Spleen (tissue), 11 donors: Measurements from ENCODE around the gene LRRC72. TPM values are rescaled to one million over a fixed set of nuclear protein-coding genes. Genes with fewer than 3 reads are reported as not detected.
A peak's percentile ranks its signal among the peaks of the same experiment; 100 is the strongest.

ENCODE experiments used
- DNase-seq: peaks from one replicate; pipeline ENCODE4 v3.0.0-alpha.2; 2020
- H3K27ac ChIP-seq, 8 donors: fragments of 200-600 bp; sonication (generic) in 7 of 8; 1 replicate in 4 of 8; 2 replicates in 4 of 8; pipeline versions ENCODE4 v1.5.0 to v1.8.0; 2016 to 2021; ENCODE audit warnings: inconsistent platforms in 4 of 8, mild to moderate bottlenecking in 4 of 8, moderate library complexity in 1 of 8
- H3K27me3 ChIP-seq, 7 donors: fragments of 200-600 bp; sonication (generic) in 6 of 7; replicated peaks in 1 of 7; 1 replicate in 4 of 7; 2 replicates in 3 of 7; pipeline versions ENCODE4 v1.5.0 to v1.8.0; 2016 to 2021; ENCODE audit warnings: inconsistent platforms in 3 of 7, mild to moderate bottlenecking in 1 of 7
- H3K36me3 ChIP-seq, 6 donors: fragments of 200-600 bp; sonication (generic) in 5 of 6; 1 replicate in 4 of 6; 2 replicates in 2 of 6; pipeline versions ENCODE4 v1.5.0 to v1.8.0; 2016 to 2021; ENCODE audit warnings: inconsistent platforms in 2 of 6
- H3K4me1 ChIP-seq, 6 donors: fragments of 200-600 bp; sonication (generic) in 5 of 6; 1 replicate in 3 of 6; 2 replicates in 3 of 6; pipeline versions ENCODE4 v1.5.0 to v1.8.0; 2016 to 2021; ENCODE audit warnings: inconsistent platforms in 3 of 6
- H3K4me3 ChIP-seq, 8 donors: fragments of 200-600 bp; sonication (generic) in 7 of 8; 1 replicate in 4 of 8; 2 replicates in 4 of 8; pipeline versions ENCODE4 v1.5.0 to v1.8.0; 2016 to 2021; ENCODE audit warnings: inconsistent platforms in 4 of 8, mild to moderate bottlenecking in 4 of 8, moderate library complexity in 2 of 8
- H3K9me3 ChIP-seq, 8 donors: fragments of 200-600 bp; sonication (generic) in 7 of 8; 1 replicate in 4 of 8; 2 replicates in 4 of 8; pipeline versions ENCODE4 v1.5.0 to v1.8.0; 2016 to 2021; ENCODE audit warnings: inconsistent platforms in 4 of 8
- POLR2A ChIP-seq, 3 donors: fragments of 450-650 bp; IDR thresholded peaks; one replicate each; pipeline ENCODE4 v1.5.1; 2017; ENCODE audit warnings: antibody characterized with exemption in 3 of 3, mild to moderate bottlenecking in 1 of 3
- POLR2AphosphoS5 ChIP-seq, 3 donors: sonication (generic); formaldehyde crosslinking; IDR thresholded peaks; one replicate each; pipeline ENCODE4 v1.5.1; 2017; ENCODE audit warnings: antibody characterized with exemption in 3 of 3
- WGBS, 5 donors: extraction: QIAGEN DNeasy Blood & Tissue Kit in 3 of 5; methylation state at CpG; one replicate each; pipeline versions ENCODE4 v1.1.5 to v1.1.7; 2013 to 2018; 5-methylcytosine and 5-hydroxymethylcytosine counted together
- intact Hi-C: fragments of 100-400 bp; cut with DNase I; formaldehyde crosslinking; loops from one replicate; pipeline ENCODE4 v1.15.0; 2023; ENCODE audit warnings: low total_unique reads
- polyA plus RNA-seq, 3 donors: library from polyadenylated mRNA; stranded (reverse); fragments of 200-250 nt; gene quantifications; one replicate each; pipeline ENCODE4 v1.2.1, GENCODE V29; 2013
- total RNA-seq, 7 donors: library from RNA; depleted of rRNA in 3 of 7; stranded (reverse); fragments of >200 nt in 3 of 7; fragmentation: NEBNext Ultra II Directional in 4 of 7; extraction: Animal tissue kit (Norgen Biotek cat#: 25700) in 4 of 7; gene quantifications; one replicate each; pipeline versions ENCODE4 v1.1.0 to v1.2.1, GENCODE V29; 2016 to 2021
- TF ChIP-seq, protein P1 (sequence below), 11 experiments: fragments of 200-600 bp in 7 of 11; fragments of 450-650 bp in 4 of 11; sonication (generic) in 4 of 11; IDR thresholded peaks in 8 of 11; conservative IDR thresholded peaks in 3 of 11; 1 replicate in 7 of 11; 2 replicates in 4 of 11; pipeline versions ENCODE4 v1.4.0 to v1.8.0; 2016 to 2021; ENCODE audit warnings: antibody characterized with exemption in 11 of 11, inconsistent platforms in 4 of 11, mild to moderate bottlenecking in 1 of 11
- donor health status: healthy with polysubstance abuse.
- donor health status: DM: no; HTN: no; CAD: no; lungs with moderate emphysema.
- donor health status: DM: no; HTN: no; CAD: no.
- donor health status: Bipolar disorder and iron deficiency.
- donor health status: healthy.
- donor health status: DM: no; HTN: no; CAD: no.
- donor health status: DM: yes; HTN: yes; CAD: no.

LRRC72 gene
- total and polyA plus RNA-seq, 10 donors: not detected

DNA sequence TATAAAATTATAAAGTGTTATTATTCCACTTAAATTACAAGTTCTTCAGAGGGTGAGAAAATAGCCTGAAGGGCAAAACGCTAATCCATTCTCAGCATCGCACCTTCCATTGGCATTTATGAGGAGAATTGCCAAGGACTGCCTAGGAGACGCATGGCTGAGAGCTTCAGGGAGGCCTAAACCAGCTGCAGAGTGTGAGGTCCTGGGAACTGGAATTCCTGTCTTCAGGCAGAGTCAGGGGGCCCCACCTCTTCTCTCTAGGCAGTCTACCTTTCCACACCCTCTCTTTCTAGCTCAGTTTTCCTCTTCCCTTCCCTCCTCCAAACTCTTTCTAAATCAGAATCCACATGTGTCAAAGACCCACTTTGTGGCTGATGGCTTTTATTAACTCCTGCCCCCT is 35.3 kb downstream of the LRRC72 start:
- 91 to 98% (median 96%) methylated on average over 3 of the region's 3 CpGs for WGBS, 5 donors

DNA sequence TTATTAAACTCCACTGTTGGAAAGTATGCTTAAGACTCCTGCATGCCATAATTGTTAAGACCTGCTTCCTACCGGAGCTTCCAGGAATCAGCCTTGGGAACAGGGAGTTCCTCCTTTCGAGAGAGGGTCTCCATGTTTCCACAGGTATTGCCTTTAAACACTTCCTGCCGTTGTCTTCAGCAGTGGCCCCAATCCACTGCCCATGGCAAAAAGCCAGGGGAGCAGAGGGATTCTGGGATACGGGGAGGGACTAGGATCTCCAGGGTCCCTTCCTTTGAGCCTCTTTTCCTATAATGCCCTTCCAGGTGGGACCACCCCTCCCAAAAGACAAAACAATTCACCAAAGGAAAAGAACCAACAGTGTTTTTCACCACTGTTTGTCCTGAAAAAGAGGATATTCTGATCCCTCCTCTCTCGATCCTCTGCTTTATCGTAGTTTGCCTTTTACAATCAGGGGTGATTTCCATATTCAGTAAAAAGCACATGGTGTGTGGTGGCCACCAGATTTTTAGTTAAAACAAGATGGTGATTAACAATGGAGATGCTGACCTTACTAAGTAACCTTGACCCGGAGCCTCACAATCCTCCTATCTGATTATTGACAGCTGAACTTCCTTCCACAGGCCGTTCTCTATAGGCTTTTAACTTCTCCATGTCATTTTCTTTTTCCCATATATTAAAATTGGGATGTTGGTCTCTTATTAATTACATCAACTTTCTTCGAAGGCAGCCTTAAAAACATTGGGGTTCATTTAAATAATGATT is 36.0 kb downstream of the LRRC72 start:
- no peaks in the 10 kb centered on the region for H3K27me3 ChIP-seq
- intact Hi-C loops: no loop called here
- peaks cover 0 to 23% (median 12%) of the 10 kb centered on the region in 6 donors for H3K4me1 ChIP-seq
- no peaks in the 10 kb centered on the region for H3K9me3 ChIP-seq
- DNase-seq: no peak
- H3K27ac ChIP-seq: no peak overlapping the region
- peak overlapping the region in 1 of 8 donors; percentile 4 for H3K4me3 ChIP-seq
- H3K36me3 ChIP-seq: no peaks in the 10 kb centered on the region
- 79 to 85% (median 83%) methylated on average over 9 of the region's 9 CpGs for WGBS, 5 donors
- TF ChIP-seq, protein P1, sequence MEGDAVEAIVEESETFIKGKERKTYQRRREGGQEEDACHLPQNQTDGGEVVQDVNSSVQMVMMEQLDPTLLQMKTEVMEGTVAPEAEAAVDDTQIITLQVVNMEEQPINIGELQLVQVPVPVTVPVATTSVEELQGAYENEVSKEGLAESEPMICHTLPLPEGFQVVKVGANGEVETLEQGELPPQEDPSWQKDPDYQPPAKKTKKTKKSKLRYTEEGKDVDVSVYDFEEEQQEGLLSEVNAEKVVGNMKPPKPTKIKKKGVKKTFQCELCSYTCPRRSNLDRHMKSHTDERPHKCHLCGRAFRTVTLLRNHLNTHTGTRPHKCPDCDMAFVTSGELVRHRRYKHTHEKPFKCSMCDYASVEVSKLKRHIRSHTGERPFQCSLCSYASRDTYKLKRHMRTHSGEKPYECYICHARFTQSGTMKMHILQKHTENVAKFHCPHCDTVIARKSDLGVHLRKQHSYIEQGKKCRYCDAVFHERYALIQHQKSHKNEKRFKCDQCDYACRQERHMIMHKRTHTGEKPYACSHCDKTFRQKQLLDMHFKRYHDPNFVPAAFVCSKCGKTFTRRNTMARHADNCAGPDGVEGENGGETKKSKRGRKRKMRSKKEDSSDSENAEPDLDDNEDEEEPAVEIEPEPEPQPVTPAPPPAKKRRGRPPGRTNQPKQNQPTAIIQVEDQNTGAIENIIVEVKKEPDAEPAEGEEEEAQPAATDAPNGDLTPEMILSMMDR (IDR thresholded peaks at IDR 0.05 in 8 of 11, conservative IDR thresholded peaks at IDR 0.05 in 3 of 11): no peak
- TF ChIP-seq POLR2A (IDR thresholded peaks at IDR 0.05) (no peak), POLR2AphosphoS5 (IDR thresholded peaks at IDR 0.05) (no peak)

More for the DNA sequence above, 35.3 kb downstream of the LRRC72 start:
- intact Hi-C loops: no loop called here
- TF ChIP-seq, protein P1 (IDR thresholded peaks at IDR 0.05 in 8 of 11, conservative IDR thresholded peaks at IDR 0.05 in 3 of 11): no peak
- no peak for TF ChIP-seq POLR2AphosphoS5 (IDR thresholded peaks at IDR 0.05)
- Histone ChIP-seq H3K36me3 (no peaks in the 10 kb centered on the region), H3K27me3 (no peaks in the 10 kb centered on the region), H3K27ac (no peak overlapping the region), H3K4me3 (no peak overlapping the region), H3K9me3 (no peaks in the 10 kb centered on the region), H3K4me1 (peaks cover 0 to 23% (median 12%) of the 10 kb centered on the region in 6 donors)
- no peak for DNase-seq

DNA sequence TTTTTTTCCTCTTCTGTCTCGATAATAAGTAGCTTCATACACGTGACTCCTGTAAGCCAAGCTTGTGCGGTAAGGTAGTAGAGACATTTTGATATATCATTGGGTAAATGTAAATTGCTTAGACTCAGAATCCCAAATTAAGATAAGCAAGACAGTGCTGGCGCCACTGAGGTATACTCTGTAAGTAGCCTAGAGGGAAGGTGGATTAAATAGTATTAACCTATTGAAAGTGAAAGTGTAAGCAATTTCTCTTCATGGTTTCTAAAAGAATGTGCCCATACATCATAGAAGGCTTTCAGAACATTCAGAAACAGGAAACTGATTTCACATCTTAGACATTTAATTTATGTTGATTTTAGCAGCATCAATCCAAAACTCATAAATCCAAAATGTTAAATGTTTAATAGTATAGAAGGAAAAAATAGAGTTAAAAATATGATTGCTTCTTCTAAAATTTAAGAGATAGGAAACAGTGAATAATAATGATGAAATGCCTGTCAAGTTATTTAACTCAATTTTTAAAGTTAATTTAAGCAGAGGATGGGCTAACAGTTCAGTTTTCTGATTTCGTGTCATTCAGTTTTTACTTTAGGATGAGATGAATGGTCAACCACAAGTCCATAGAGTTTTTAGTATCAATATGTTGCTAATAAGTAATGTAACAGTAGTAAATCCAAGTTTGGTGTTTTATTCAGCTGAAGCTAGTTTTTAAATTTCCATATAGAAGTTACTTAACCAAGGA is 36.8 kb downstream of the LRRC72 start:
- Histone ChIP-seq H3K27me3 (no peaks in the 10 kb centered on the region), H3K4me3 (peak overlapping the region in 3 of 8 donors; percentile 3 to 45 (median 4)), H3K4me1 (peaks cover 0 to 23% (median 12%) of the 10 kb centered on the region in 6 donors), H3K36me3 (no peaks in the 10 kb centered on the region), H3K27ac (no peak overlapping the region), H3K9me3 (no peaks in the 10 kb centered on the region)
- no peak for DNase-seq
- 30 to 52% (median 45%) methylated on average over 5 of the region's 5 CpGs for WGBS, 5 donors
- intact Hi-C loops: no loop called here
- TF ChIP-seq POLR2AphosphoS5 (IDR thresholded peaks at IDR 0.05) (no peak), POLR2A (IDR thresholded peaks at IDR 0.05) (no peak)
- TF ChIP-seq, protein P1 (IDR thresholded peaks at IDR 0.05 in 8 of 11, conservative IDR thresholded peaks at IDR 0.05 in 3 of 11): peak in 1 of 11 experiments; percentile 11

DNA sequence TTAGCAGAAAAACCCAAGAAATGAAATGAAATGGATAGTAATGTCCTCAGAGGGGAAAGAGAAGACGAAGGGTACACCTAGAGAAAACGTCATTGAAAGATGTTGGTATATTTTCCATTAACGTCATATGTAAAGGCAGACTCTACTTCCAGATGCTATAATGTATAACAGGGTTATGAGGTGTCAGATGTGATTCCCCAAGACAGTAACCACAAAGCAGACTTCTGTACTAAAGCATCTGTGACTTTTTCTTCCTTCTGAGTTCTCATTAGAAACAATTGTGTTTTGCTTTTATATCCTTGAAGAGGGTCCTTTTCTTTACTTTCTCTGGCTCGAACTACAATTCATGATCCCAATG is 37.4 kb downstream of the LRRC72 start:
- no peak for DNase-seq
- TF ChIP-seq POLR2AphosphoS5 (IDR thresholded peaks at IDR 0.05) (no peak), POLR2A (IDR thresholded peaks at IDR 0.05) (no peak)
- TF ChIP-seq, protein P1 (IDR thresholded peaks at IDR 0.05 in 8 of 11, conservative IDR thresholded peaks at IDR 0.05 in 3 of 11): no peak
- no peak overlapping the region for H3K27ac ChIP-seq
- WGBS, 5 donors: 70 to 83% (median 74%) methylated on average over 4 of the region's 4 CpGs
- intact Hi-C loops: no loop called here
- no peaks in the 10 kb centered on the region for H3K9me3 ChIP-seq
- H3K4me1 ChIP-seq: peaks cover 0 to 23% (median 12%) of the 10 kb centered on the region in 6 donors
- H3K4me3 ChIP-seq: no peak overlapping the region
- H3K27me3 ChIP-seq: no peaks in the 10 kb centered on the region
- H3K36me3 ChIP-seq: no peaks in the 10 kb centered on the region
